K562 (cell line): ENCODE measurements around the gene MDC1. TPM values are rescaled to one million over a fixed set of nuclear protein-coding genes. Genes with fewer than 3 reads are reported as not detected.

ENCODE experiments used
- ARNT ChIP-seq, 2 experiments: fragments of 450-650 bp; IDR thresholded peaks; 2 replicates each; pipeline ENCODE4 v1.6.1; 2016; ENCODE audit warnings: mild to moderate bottlenecking in 1 of 2
- BCLAF1 ChIP-seq, 2 experiments: fragments of 450-650 bp in 1 of 2; IDR thresholded peaks; 2 replicates each; pipeline ENCODE4 v1.6.1; 2011 to 2017; ENCODE audit warnings: low read depth in 2 of 2, antibody characterized with exemption in 1 of 2, borderline replicate concordance in 1 of 2, low read length in 1 of 2, mild to moderate bottlenecking in 1 of 2, mixed read lengths in 1 of 2; ENCODE audit not compliant: control insufficient read depth in 1 of 2
- BRCA1 ChIP-seq, 2 experiments: fragments of 450-650 bp in 1 of 2; sonication (generic) in 1 of 2; formaldehyde crosslinking in 1 of 2; IDR thresholded peaks; 2 replicates each; pipeline versions ENCODE4 v1.5.0 to v1.6.1; 2017 to 2020; ENCODE audit warnings: mild to moderate bottlenecking in 1 of 2, missing genetic modification reagents in 1 of 2
- CHAMP1 ChIP-seq: fragments of 450-650 bp; IDR thresholded peaks from 2 replicates; pipeline ENCODE4 v1.6.1; 2016; ENCODE audit warnings: mild to moderate bottlenecking
- CHD4 ChIP-seq: fragments of 200-600 bp; sonication (generic); IDR thresholded peaks from 3 replicates; pipeline ENCODE4 v1.6.1; 2012; ENCODE audit warnings: low read depth, mild to moderate bottlenecking, mixed read lengths, low read length, inconsistent platforms; ENCODE audit not compliant: insufficient read depth, insufficient replicate concordance, poor library complexity, severe bottlenecking
- CTCF ChIP-seq, 3 experiments: IDR thresholded peaks in 2 of 3; conservative IDR thresholded peaks in 1 of 3; 2 replicates each; pipeline ENCODE4 v1.5.1; 2011 to 2012; ENCODE audit warnings: low read length in 3 of 3, mild to moderate bottlenecking in 3 of 3, control low read depth in 2 of 3, improper control_type of control experiment in 1 of 3, inconsistent platforms in 1 of 3, low read depth in 1 of 3, mixed read lengths in 1 of 3, moderate library complexity in 1 of 3; ENCODE audit not compliant: insufficient read depth in 2 of 3
- CXXC5 ChIP-seq: fragments of 250-450 bp; sonication (Bioruptor Pico); IDR thresholded peaks from 2 replicates; pipeline ENCODE4 v1.8.0; 2022; ENCODE audit warnings: inconsistent platforms, mild to moderate bottlenecking, moderate library complexity
- HIVEP1 ChIP-seq: fragments of 250-450 bp; sonication (Bioruptor Pico); IDR thresholded peaks from 2 replicates; pipeline ENCODE4 v1.4.0; 2020; ENCODE audit warnings: mild to moderate bottlenecking
- NR2C1 ChIP-seq, 2 experiments: fragments of 450-650 bp; IDR thresholded peaks; 2 replicates each; pipeline ENCODE4 v1.6.1; 2017; ENCODE audit warnings: mild to moderate bottlenecking in 2 of 2, antibody characterized with exemption in 1 of 2, inconsistent platforms in 1 of 2, missing compliant biosample characterization in 1 of 2, missing genetic modification characterization in 1 of 2
- NR2F6 ChIP-seq: fragments of 450-650 bp; formaldehyde crosslinking; IDR thresholded peaks from 2 replicates; pipeline ENCODE4 v1.4.0; 2020; ENCODE audit warnings: mild to moderate bottlenecking
- NR4A1 ChIP-seq, 2 experiments: fragments of 250-450 bp in 1 of 2; fragments of 450-650 bp in 1 of 2; sonication (Bioruptor Pico) in 1 of 2; IDR thresholded peaks; 2 replicates each; pipeline versions ENCODE4 v1.4.0 to v1.6.1; 2016 to 2020; ENCODE audit warnings: mild to moderate bottlenecking in 2 of 2, missing compliant biosample characterization in 1 of 2, missing genetic modification characterization in 1 of 2, moderate library complexity in 1 of 2
- RB1 ChIP-seq: fragments of 450-650 bp; IDR thresholded peaks from 2 replicates; pipeline ENCODE4 v1.6.1; 2017; ENCODE audit warnings: low read depth, mild to moderate bottlenecking
- RCOR1 ChIP-seq, 2 experiments: IDR thresholded peaks; 2 replicates each; pipeline ENCODE4 v1.6.1; 2012; ENCODE audit warnings: low read depth in 2 of 2, low read length in 2 of 2, borderline replicate concordance in 1 of 2, improper control_type of control experiment in 1 of 2
- SLC30A9 ChIP-seq: fragments of 250-450 bp; sonication (Bioruptor Pico); IDR thresholded peaks from 2 replicates; pipeline ENCODE4 v1.8.0; 2022; ENCODE audit warnings: mild to moderate bottlenecking, moderate library complexity
- SP1 ChIP-seq: sonication (generic); formaldehyde crosslinking; IDR thresholded peaks from 2 replicates; pipeline ENCODE4 v1.8.1; 2022; ENCODE audit warnings: mild to moderate bottlenecking, missing genetic modification reagents
- ZNF224 ChIP-seq: sonication (generic); formaldehyde crosslinking; IDR thresholded peaks from 2 replicates; pipeline ENCODE4 v1.8.0; 2022; ENCODE audit warnings: mild to moderate bottlenecking, missing genetic modification reagents
- ZNF282 ChIP-seq: sonication (generic); formaldehyde crosslinking; IDR thresholded peaks from 2 replicates; pipeline ENCODE4 v1.8.1; 2023; ENCODE audit warnings: missing genetic modification reagents
- ZNF778 ChIP-seq: fragments of 450-650 bp; formaldehyde crosslinking; IDR thresholded peaks from 2 replicates; pipeline ENCODE4 v1.4.0; 2020; ENCODE audit warnings: mild to moderate bottlenecking, moderate library complexity
- polyA plus RNA-seq, 8 experiments: library from polyadenylated mRNA; depleted of rRNA in 4 of 8; stranded (reverse) in 5 of 8; unstranded in 3 of 8; fragments of >200 nt; fragmentation: Nextera tagmentation in 2 of 8; fragmentation: Illumina TruSeq in 1 of 8; extraction: Ambion mirVana in 2 of 8; extraction: Trizol in 1 of 8; gene quantifications; 2 replicates each; pipeline versions ENCODE4 v1.2.1 to v1.2.3, GENCODE V29; 2011 to 2014; ENCODE audit warnings: inconsistent platforms in 1 of 8, missing spikeins in 1 of 8
- total RNA-seq, 7 experiments: library from RNA; depleted of rRNA in 6 of 7; stranded (reverse); fragments of >200 nt in 6 of 7; fragmentation: Illumina TruSeq in 2 of 7; extraction: Trizol in 2 of 7; gene quantifications; 2 replicates each; pipeline versions ENCODE4 v1.2.1 to v1.2.3, GENCODE V29; 2011 to 2021; ENCODE audit warnings: low replicate concordance in 1 of 7

Gene MDC1
- total and polyA plus RNA-seq, 9 of the 15 experiments (the other 6 are each of a cell fraction or from before 2014, with no cell fraction given): 8.2 to 114 (median 20.0) TPM

GRCh38 chr6:30682143-30683117, 34.7 kb downstream of the MDC1 start (continued):
- TF ChIP-seq ARNT (IDR thresholded peaks at IDR 0.05): peak; percentile 17 to 29; a peak in 1 of 4 replicates
- TF ChIP-seq ZNF778: no peak
- 0 out of 4 replicates have a peak, but pooled peaks of 1 of the 2 experiments have one; percentile 53 for TF ChIP-seq BCLAF1 (IDR thresholded peaks at IDR 0.05; ENCODE audit: borderline replicate concordance in 1 of 2, control insufficient read depth in 1 of 2, low read depth in 2 of 2, low read length in 1 of 2)
- no peak for TF ChIP-seq ZNF224 (CRISPR knock-in tag)
- TF ChIP-seq NR4A1 (CRISPR knock-in tag; IDR thresholded peaks at IDR 0.05): no peak
- TF ChIP-seq NR4A1 (tag; IDR thresholded peaks at IDR 0.05): peak; percentile 61; the same call in 1 of the 2 replicates
- TF ChIP-seq CHAMP1: no peak
- no peak for TF ChIP-seq NR2F6 (CRISPR knock-in tag)
- TF ChIP-seq SLC30A9: no peak
- TF ChIP-seq ZNF282 (CRISPR knock-in tag): no peak
- no peak for TF ChIP-seq CTCF (IDR thresholded peaks at IDR 0.05 in 2 of 3, conservative IDR thresholded peaks at IDR 0.05 in 1 of 3; ENCODE audit: insufficient read depth in 2 of 3, low read depth in 1 of 3, low read length in 3 of 3)
- TF ChIP-seq BRCA1 (IDR thresholded peaks at IDR 0.05): no peak
- no peak for TF ChIP-seq BRCA1 (CRISPR knock-in tag; IDR thresholded peaks at IDR 0.05)
- peak; percentile 23 for TF ChIP-seq CXXC5 (CRISPR knock-in tag)
- TF ChIP-seq HIVEP1 (CRISPR knock-in tag): no peak
- TF ChIP-seq RCOR1 (IDR thresholded peaks at IDR 0.05; ENCODE audit: borderline replicate concordance in 1 of 2, low read depth in 2 of 2, low read length in 2 of 2): peak; percentile 8 to 62; a peak in 1 of 4 replicates
- no peak for TF ChIP-seq NR2C1 (IDR thresholded peaks at IDR 0.05)
- TF ChIP-seq NR2C1 (tag; IDR thresholded peaks at IDR 0.05): peak; percentile 55; the same call in 1 of the 2 replicates
- TF ChIP-seq SP1: peak; percentile 48; the same call in 1 of the 2 replicates
- TF ChIP-seq RB1: 0 out of 2 replicates have a peak, but pooled peaks have one; percentile 22
- TF ChIP-seq CHD4: peak; percentile 78
